Stimulated activated CD8-positive, alpha-beta memory T cell treated with anti-CD3 and anti-CD28 coated beads, Interleukin-2, amount 100 ng/mL, for 48 hours (primary cell): ENCODE data around the gene BBS9.

Experiments used
- DNase-seq, 2 donors: peaks; one replicate each; pipeline ENCODE4 v3.0.0-alpha.2; 2020; ENCODE audit warnings: low read depth in 2 of 2

The BBS9 gene

GRCh38 chr7:33357846-33358245 lies 228.5 kb downstream of the BBS9 start:
- no peak for DNase-seq

- DNase-seq, result no peak
Observed at GRCh38 chr7:33369888-33370287, 240.5 kb downstream of the BBS9 start.

- DNase-seq, result no peak
Observed at GRCh38 chr7:33373195-33373594, 243.8 kb downstream of the BBS9 start.

GRCh38 chr7:33379891-33380525 lies 250.6 kb downstream of the BBS9 start:
- no peak for DNase-seq

- DNase-seq, result no peak
Observed at GRCh38 chr7:33388332-33388731, 259.0 kb downstream of the BBS9 start.

GRCh38 chr7:33392148-33392547 lies 262.8 kb downstream of the BBS9 start:
- DNase-seq, result no peak

- no peak for DNase-seq
Observed at GRCh38 chr7:33393770-33394169, 264.4 kb downstream of the BBS9 start.

GRCh38 chr7:33395340-33395739 lies 266.0 kb downstream of the BBS9 start:
- DNase-seq, result no peak

- no peak for DNase-seq
Observed at GRCh38 chr7:33399528-33400213, 270.3 kb downstream of the BBS9 start.

- no peak for DNase-seq
Observed at GRCh38 chr7:33400214-33400538, 270.8 kb downstream of the BBS9 start.

- no peak for DNase-seq
Observed at GRCh38 chr7:33410266-33410665, 280.9 kb downstream of the BBS9 start.

- no peak for DNase-seq
Observed at GRCh38 chr7:33411020-33411419, 281.7 kb downstream of the BBS9 start.

- DNase-seq, result no peak
Observed at GRCh38 chr7:33412331-33412730, 283.0 kb downstream of the BBS9 start.

GRCh38 chr7:33418251-33418701 lies 288.9 kb downstream of the BBS9 start:
- no peak for DNase-seq

- DNase-seq, result no peak
Observed at GRCh38 chr7:33420311-33420940, 291.1 kb downstream of the BBS9 start.

- DNase-seq, result no peak
Observed at GRCh38 chr7:33421429-33421828, 292.1 kb downstream of the BBS9 start.

- no peak for DNase-seq
Observed at GRCh38 chr7:33422141-33422540, 292.8 kb downstream of the BBS9 start.

- DNase-seq, result no peak
Observed at GRCh38 chr7:33422825-33423645, 293.7 kb downstream of the BBS9 start.

- no peak for DNase-seq
Observed at GRCh38 chr7:33423646-33424020, 294.3 kb downstream of the BBS9 start.

GRCh38 chr7:33425395-33425794 lies 296.0 kb downstream of the BBS9 start:
- no peak for DNase-seq

- no peak for DNase-seq
Observed at GRCh38 chr7:33425929-33426678, 296.7 kb downstream of the BBS9 start.

GRCh38 chr7:33428415-33428814 lies 299.1 kb downstream of the BBS9 start:
- no peak for DNase-seq
